Caco-2 (cell line): ENCODE data around the gene KCNQ5. TPM values are rescaled to one million over a fixed set of nuclear protein-coding genes. Genes with fewer than 3 reads are reported as not detected.

Experiments used
- BruUV-seq: library from RNA; stranded (reverse); fragments of 400-500 nt; replicated peaks from 2 replicates; lab custom pipeline; 2021; lab: Mats Ljungman, UMichigan
- CTCF ChIA-PET: fragments of 300-600 bp; sonication (Branson Sonifier 250); formaldehyde crosslinking; loops from one replicate; lab custom pipeline; 2022; ENCODE audit warnings: antibody characterized with exemption; lab: Charles Lee
- POLR2A ChIA-PET: fragments of 300-600 bp; sonication (Branson Sonifier 250); formaldehyde crosslinking; loops from one replicate; lab custom pipeline; 2022; ENCODE audit warnings: antibody characterized with exemption; lab: Charles Lee
- DNase-seq, 2 experiments: peaks; one replicate each; pipeline versions ENCODE4 v3.0.0 to v3.0.0-alpha.2; 2020 to 2022
- H3K27me3 ChIP-seq: replicated peaks from 2 replicates; pipeline ENCODE4 v1.6.0; 2011; ENCODE audit warnings: low read length; ENCODE audit not compliant: control insufficient read depth, insufficient read depth
- H3K36me3 ChIP-seq: 2 replicates; pipeline ENCODE4 v1.5.1; 2011; ENCODE audit warnings: low read length; ENCODE audit not compliant: control insufficient read depth, insufficient read depth
- H3K4me1 ChIP-seq: fragments of 250-450 bp; sonication (Bioruptor Pico); 2 replicates; pipeline ENCODE4 v1.5.1; 2020; ENCODE audit warnings: mild to moderate bottlenecking
- H3K4me3 ChIP-seq: 2 replicates; pipeline ENCODE4 v1.5.1; 2011; ENCODE audit warnings: low read depth, mild to moderate bottlenecking, control low read depth, low read length
- H3K9me3 ChIP-seq: fragments of 250-450 bp; sonication (Bioruptor Pico); 2 replicates; pipeline ENCODE4 v1.5.1; 2020; ENCODE audit warnings: mild to moderate bottlenecking, moderate library complexity
- H3K27ac Mint-ChIP-seq: one replicate; pipeline ENCODE4 v1.8.0; 2022; ENCODE audit warnings: mixed read lengths; ENCODE audit not compliant: unreplicated experiment
- H3K27me3 Mint-ChIP-seq: one replicate; pipeline ENCODE4 v1.8.0; 2022; ENCODE audit warnings: mixed read lengths; ENCODE audit not compliant: insufficient read depth, unreplicated experiment
- H3K36me3 Mint-ChIP-seq: one replicate; pipeline ENCODE4 v1.8.0; 2022; ENCODE audit warnings: mild to moderate bottlenecking, mixed read lengths; ENCODE audit not compliant: insufficient read depth, unreplicated experiment
- H3K4me1 Mint-ChIP-seq: one replicate; pipeline ENCODE4 v1.8.0; 2022; ENCODE audit warnings: low read depth, mixed read lengths; ENCODE audit not compliant: unreplicated experiment
- H3K4me3 Mint-ChIP-seq: one replicate; pipeline ENCODE4 v1.8.0; 2022; ENCODE audit warnings: mild to moderate bottlenecking, moderate library complexity, mixed read lengths; ENCODE audit not compliant: unreplicated experiment
- H3K9me3 Mint-ChIP-seq: one replicate; pipeline ENCODE4 v1.8.0; 2022; ENCODE audit warnings: mixed read lengths; ENCODE audit not compliant: unreplicated experiment
- intact Hi-C: fragments of 100-400 bp; cut with micrococcal nuclease; formaldehyde crosslinking; loops from one replicate; pipeline ENCODE4 v1.10.0; 2022; ENCODE audit not compliant: unreplicated experiment
- total RNA-seq: library from RNA; stranded (reverse); gene quantifications from 2 replicates; pipeline ENCODE4 v1.2.3, GENCODE V29; 2022
- TF ChIP-seq, protein P1 (sequence below), 2 experiments: fragments of 200-600 bp in 1 of 2; IDR thresholded peaks; 1 replicate in 1 of 2; 2 replicates in 1 of 2; pipeline versions ENCODE4 v1.5.1 to v1.8.0; 2011 to 2022; ENCODE audit warnings: antibody characterized with exemption in 1 of 2, control low read depth in 1 of 2, inconsistent platforms in 1 of 2, low read depth in 1 of 2, low read length in 1 of 2, mild to moderate bottlenecking in 1 of 2, moderate library complexity in 1 of 2; ENCODE audit not compliant: insufficient read depth in 1 of 2, severe bottlenecking in 1 of 2, unreplicated experiment in 1 of 2

Gene KCNQ5
- total RNA-seq, 1 experiment from 2014 or later: 0.20 TPM

DNA sequence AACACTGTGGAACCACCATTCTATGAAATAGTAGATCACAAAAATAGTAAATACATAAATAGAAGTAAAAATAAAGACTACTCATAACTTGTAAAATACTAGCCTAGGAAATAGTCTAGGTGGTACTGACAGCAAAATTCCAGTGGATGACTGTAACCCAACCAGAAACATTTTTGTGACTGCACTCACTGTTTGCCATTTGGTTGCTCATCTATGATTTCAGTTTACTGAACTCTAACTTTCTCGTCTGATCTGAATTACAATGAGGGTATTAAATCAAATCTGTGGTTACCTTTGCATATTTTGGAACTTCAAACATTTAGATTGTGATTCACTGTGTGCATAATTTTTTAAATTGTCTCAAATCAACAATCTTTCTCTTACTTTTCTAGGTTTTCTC lies 452.3 kb downstream of the KCNQ5 start:
- no TSS peak for BruUV-seq
- H3K9me3 ChIP-seq: no peaks in the 10 kb centered on the region

DNA sequence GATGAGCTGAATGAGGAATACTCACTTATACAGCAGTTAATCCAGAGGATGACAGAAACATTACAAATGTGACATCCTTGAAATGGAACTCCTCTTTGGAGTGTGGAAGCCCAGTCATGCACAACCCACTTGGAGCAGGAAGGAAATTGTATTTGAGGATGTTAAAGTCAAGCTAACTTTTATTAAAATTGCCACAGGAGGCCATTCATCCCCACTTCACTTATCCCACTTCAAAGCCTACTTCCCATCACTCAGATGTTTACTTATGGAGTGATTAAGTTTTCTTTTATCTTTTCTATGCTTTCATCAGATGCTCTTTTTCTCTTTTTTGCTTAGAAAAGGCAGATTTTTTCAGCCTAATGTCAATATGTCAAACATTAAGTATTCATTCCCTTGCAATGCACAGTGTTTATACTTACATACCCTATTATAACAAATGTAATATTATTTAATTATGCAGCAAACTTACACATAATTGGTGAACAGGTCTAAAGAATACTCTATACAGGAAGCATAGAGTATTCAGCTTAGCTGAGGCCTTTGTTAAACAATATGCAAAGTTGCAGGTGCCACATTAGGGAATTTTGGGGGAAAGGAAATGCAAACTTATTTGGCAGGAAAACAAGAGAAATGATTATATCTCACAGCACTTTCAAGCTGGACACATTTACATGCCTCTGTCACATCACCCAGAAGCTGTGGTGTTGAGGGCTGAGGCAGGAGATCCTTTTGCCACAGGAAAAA lies 454.5 kb downstream of the KCNQ5 start:
- intact Hi-C loops: no loop called here
- TF ChIP-seq, protein P1, sequence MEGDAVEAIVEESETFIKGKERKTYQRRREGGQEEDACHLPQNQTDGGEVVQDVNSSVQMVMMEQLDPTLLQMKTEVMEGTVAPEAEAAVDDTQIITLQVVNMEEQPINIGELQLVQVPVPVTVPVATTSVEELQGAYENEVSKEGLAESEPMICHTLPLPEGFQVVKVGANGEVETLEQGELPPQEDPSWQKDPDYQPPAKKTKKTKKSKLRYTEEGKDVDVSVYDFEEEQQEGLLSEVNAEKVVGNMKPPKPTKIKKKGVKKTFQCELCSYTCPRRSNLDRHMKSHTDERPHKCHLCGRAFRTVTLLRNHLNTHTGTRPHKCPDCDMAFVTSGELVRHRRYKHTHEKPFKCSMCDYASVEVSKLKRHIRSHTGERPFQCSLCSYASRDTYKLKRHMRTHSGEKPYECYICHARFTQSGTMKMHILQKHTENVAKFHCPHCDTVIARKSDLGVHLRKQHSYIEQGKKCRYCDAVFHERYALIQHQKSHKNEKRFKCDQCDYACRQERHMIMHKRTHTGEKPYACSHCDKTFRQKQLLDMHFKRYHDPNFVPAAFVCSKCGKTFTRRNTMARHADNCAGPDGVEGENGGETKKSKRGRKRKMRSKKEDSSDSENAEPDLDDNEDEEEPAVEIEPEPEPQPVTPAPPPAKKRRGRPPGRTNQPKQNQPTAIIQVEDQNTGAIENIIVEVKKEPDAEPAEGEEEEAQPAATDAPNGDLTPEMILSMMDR (IDR thresholded peaks at IDR 0.05; ENCODE audit: insufficient read depth in 1 of 2, low read depth in 1 of 2, low read length in 1 of 2, severe bottlenecking in 1 of 2, unreplicated experiment in 1 of 2): no peak
- no peak overlapping the region for H3K4me3 ChIP-seq
- no peaks in the 10 kb centered on the region for H3K27me3 ChIP-seq
- H3K4me1 ChIP-seq: peaks cover 19% of the 10 kb centered on the region
- POLR2A ChIA-PET: no interaction called here
- Mint-ChIP-seq H3K36me3 (no peaks in the 10 kb centered on the region), H3K4me3 (no peak overlapping the region), H3K9me3 (no peaks in the 10 kb centered on the region), H3K4me1 (peaks cover 4% of the 10 kb centered on the region), H3K27ac (no peak overlapping the region), H3K27me3 (no peaks in the 10 kb centered on the region)
- BruUV-seq: no TSS peak
- CTCF ChIA-PET: no interaction called here
- no peak for DNase-seq
- H3K9me3 ChIP-seq: no peaks in the 10 kb centered on the region
- H3K36me3 ChIP-seq: no peaks in the 10 kb centered on the region

More for the DNA sequence above, 452.3 kb downstream of the KCNQ5 start:
- Mint-ChIP-seq H3K36me3 (no peaks in the 10 kb centered on the region), H3K9me3 (no peaks in the 10 kb centered on the region), H3K27me3 (peaks cover 3% of the 10 kb centered on the region), H3K4me3 (no peak overlapping the region), H3K27ac (no peak overlapping the region), H3K4me1 (no peaks in the 10 kb centered on the region)
- Histone ChIP-seq H3K36me3 (no peaks in the 10 kb centered on the region), H3K27me3 (no peaks in the 10 kb centered on the region), H3K4me1 (peaks cover 15% of the 10 kb centered on the region), H3K4me3 (no peak overlapping the region)
- POLR2A ChIA-PET: no interaction called here
- intact Hi-C loops: no loop called here
- TF ChIP-seq, protein P1 (IDR thresholded peaks at IDR 0.05; ENCODE audit: insufficient read depth in 1 of 2, low read depth in 1 of 2, low read length in 1 of 2, severe bottlenecking in 1 of 2, unreplicated experiment in 1 of 2): no peak
- DNase-seq: no peak
- CTCF ChIA-PET: no interaction called here

DNA sequence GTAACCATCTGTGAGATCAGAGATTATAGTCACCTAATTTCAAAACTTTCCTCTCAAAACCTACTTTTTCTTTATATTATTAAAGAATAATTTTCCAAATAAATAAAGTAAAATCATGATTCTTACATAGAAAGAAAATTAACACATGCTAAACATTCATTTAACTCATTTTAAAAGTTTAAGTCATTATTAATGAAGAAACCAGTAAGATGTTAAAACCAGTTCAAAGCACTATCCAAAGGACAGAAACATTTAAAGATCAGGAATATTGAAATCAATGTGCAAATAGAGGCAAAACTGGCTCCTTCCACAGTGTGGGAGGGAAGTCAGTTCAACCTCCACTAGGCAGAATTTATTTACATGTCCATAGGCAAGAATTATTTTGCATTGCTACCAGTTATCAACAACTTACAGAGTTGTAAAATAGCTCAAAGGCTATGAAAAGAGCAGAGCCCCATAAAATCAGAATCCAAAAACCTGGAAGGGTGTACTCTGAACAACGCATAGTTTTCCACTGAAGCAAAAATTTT lies 456.5 kb downstream of the KCNQ5 start:
- H3K4me3 ChIP-seq: no peak overlapping the region
- CTCF ChIA-PET: no interaction called here

More for the DNA sequence above, 456.5 kb downstream of the KCNQ5 start:
- no peak for DNase-seq
- Mint-ChIP-seq H3K27me3 (no peaks in the 10 kb centered on the region), H3K4me3 (no peak overlapping the region), H3K27ac (no peak overlapping the region), H3K4me1 (peaks cover 4% of the 10 kb centered on the region), H3K9me3 (no peaks in the 10 kb centered on the region), H3K36me3 (no peaks in the 10 kb centered on the region)
- POLR2A ChIA-PET: no interaction called here
- Histone ChIP-seq H3K36me3 (no peaks in the 10 kb centered on the region), H3K27me3 (no peaks in the 10 kb centered on the region), H3K9me3 (no peaks in the 10 kb centered on the region), H3K4me1 (peaks cover 19% of the 10 kb centered on the region)
- TF ChIP-seq, protein P1 (IDR thresholded peaks at IDR 0.05; ENCODE audit: insufficient read depth in 1 of 2, low read depth in 1 of 2, low read length in 1 of 2, severe bottlenecking in 1 of 2, unreplicated experiment in 1 of 2): no peak
- intact Hi-C loops: no loop called here
- BruUV-seq: no TSS peak
